Astrocyte of the spinal cord (primary cell): ENCODE results near the gene RASIP1.
"Not testable (repeated sequence)": the region's sequence is repeated elsewhere in the genome, so short reads cannot be mapped to it uniquely, and the experiment has no call there.

Experiments used
- DNase-seq: peaks from one replicate; pipeline ENCODE4 v3.0.0; 2011; ENCODE audit warnings: low read depth, low spot score
- H3K4me3 ChIP-seq: 2 replicates; pipeline ENCODE4 v1.5.1; 2011; ENCODE audit warnings: low read depth, mild to moderate bottlenecking, low read length, moderate library complexity
- in situ Hi-C: cut with HindIII; loops from 2 replicates; pipeline ENCODE4 v1.10.0; 2017; ENCODE audit warnings: low sequenced_read_pairs
- TF ChIP-seq, protein P1 (sequence below): IDR thresholded peaks from 2 replicates; pipeline ENCODE4 v1.5.1; 2012; ENCODE audit warnings: low read depth, mild to moderate bottlenecking, low read length, inconsistent platforms

The RASIP1 gene

DNA sequence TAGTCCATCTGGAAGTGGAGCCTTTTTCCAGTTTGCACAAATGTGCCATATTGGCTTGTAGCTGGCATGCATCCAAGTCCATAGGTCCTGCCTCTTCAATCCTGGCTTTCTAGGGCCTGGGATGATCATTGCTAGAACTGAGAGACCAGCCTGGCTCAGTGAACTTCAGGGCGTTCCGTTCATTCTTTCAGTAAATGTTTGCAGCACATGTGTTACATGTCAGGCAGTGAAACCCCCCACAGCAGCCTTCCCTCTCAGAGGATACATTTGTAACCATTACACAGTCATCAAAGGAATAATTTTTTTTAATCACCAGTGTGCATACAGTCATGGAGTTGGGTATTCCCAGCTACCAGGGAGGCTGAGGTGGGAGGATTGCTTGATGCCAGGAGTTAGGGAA is 35.0 kb downstream of the RASIP1 start:
- in situ Hi-C loops = no loop called here
- TF ChIP-seq, protein P1, sequence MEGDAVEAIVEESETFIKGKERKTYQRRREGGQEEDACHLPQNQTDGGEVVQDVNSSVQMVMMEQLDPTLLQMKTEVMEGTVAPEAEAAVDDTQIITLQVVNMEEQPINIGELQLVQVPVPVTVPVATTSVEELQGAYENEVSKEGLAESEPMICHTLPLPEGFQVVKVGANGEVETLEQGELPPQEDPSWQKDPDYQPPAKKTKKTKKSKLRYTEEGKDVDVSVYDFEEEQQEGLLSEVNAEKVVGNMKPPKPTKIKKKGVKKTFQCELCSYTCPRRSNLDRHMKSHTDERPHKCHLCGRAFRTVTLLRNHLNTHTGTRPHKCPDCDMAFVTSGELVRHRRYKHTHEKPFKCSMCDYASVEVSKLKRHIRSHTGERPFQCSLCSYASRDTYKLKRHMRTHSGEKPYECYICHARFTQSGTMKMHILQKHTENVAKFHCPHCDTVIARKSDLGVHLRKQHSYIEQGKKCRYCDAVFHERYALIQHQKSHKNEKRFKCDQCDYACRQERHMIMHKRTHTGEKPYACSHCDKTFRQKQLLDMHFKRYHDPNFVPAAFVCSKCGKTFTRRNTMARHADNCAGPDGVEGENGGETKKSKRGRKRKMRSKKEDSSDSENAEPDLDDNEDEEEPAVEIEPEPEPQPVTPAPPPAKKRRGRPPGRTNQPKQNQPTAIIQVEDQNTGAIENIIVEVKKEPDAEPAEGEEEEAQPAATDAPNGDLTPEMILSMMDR = no peak
- DNase-seq = no peak

DNA sequence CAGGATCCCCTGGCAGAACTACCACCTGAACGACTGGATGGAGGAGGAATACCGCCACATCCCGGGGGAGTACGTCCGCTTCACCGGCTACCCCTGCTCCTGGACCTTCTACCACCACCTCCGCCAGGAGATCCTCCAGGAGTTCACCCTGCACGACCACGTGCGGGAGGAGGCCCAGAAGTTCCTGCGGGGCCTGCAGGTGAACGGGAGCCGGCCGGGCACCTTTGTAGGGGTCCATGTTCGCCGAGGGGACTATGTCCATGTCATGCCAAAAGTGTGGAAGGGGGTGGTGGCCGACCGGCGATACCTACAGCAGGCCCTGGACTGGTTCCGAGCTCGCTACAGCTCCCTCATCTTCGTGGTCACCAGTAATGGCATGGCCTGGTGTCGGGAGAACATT is 37.1 kb downstream of the RASIP1 start:
- DNase-seq = no peak
- TF ChIP-seq, protein P1 = no peak
- in situ Hi-C loops = no loop called here
- H3K4me3 ChIP-seq = no peak overlapping the region

More for the DNA sequence above, 35.0 kb downstream of the RASIP1 start:
- no peak overlapping the region for H3K4me3 ChIP-seq

DNA sequence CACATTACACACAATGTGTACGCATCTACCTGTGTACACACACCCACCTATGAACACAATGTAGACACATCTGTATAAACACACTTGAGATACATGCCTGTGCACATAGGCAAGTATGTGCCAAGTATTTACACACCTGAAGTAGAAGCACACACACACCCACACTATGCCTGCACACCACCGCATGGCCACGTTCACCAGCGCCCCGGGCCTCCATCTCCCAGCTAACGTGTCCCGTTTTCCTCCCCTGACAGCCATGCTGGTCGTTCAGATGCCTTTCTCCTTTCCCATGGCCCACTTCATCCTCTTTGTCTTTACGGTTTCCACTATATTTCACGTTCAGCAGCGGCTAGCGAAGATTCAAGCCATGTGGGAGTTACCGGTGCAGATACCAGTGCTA is 37.7 kb downstream of the RASIP1 start:
- DNase-seq = no peak
- H3K4me3 ChIP-seq = no peak overlapping the region
- in situ Hi-C loops = no loop called here
- TF ChIP-seq, protein P1 = no peak

DNA sequence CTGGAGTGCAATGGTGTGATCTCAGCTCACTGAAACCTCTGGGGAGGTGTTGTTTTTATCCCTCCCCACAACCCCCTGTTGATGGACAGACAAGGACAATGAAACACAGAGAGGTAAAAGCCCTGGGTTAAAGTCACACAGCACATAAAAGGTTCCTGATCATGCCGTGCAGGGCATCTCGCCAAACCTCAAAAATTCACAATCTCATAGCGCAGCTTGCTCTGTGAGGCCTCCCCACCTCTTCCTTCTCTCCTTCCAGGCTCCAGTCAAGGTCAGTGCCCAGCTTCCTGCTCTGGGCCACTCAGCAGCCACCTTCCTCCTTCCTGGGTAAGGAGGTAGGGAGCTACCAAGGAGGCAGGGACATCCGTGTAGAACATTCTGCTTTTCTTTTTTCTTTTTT is 42.4 kb downstream of the RASIP1 start:
- TF ChIP-seq, protein P1 = no peak
- peak; percentile 60 for DNase-seq
- no peak overlapping the region for H3K4me3 ChIP-seq
- in situ Hi-C loops = no loop called here

DNA sequence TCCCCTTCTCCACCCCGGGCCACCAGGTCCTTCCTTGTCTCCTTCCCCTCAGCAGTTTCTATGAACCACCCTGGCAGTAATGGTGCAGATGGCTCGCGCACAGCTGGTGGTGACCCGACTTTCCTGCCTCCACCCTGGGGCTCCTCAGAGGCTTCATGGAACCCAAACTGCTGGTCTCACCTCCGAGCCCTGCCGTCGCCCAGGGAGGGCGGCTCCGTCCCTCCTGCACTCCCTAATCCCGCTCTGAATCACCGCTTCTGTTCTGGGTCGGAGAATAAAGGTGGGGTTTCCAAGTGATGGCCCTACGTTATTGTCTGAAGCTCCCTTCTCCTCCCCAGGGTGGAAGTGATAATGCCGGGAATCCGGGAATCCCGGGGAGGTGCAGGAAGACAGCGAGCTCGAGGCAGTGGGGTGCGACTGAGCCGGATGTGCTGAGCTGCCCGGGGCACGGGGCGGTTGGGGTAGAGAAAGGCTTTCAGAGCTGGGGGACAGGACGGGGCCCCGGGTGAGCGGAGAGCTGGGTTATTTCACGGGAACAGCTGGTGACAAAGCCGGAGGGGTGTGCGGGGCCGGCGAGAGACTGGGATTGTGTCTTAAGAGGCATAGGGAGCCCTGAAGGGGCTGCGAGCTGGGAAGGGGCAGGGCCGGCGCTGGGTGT is 43.9 kb downstream of the RASIP1 start:
- no peak for DNase-seq
- TF ChIP-seq, protein P1 = no peak
- no peak overlapping the region for H3K4me3 ChIP-seq
- in situ Hi-C loops = no loop called here

DNA sequence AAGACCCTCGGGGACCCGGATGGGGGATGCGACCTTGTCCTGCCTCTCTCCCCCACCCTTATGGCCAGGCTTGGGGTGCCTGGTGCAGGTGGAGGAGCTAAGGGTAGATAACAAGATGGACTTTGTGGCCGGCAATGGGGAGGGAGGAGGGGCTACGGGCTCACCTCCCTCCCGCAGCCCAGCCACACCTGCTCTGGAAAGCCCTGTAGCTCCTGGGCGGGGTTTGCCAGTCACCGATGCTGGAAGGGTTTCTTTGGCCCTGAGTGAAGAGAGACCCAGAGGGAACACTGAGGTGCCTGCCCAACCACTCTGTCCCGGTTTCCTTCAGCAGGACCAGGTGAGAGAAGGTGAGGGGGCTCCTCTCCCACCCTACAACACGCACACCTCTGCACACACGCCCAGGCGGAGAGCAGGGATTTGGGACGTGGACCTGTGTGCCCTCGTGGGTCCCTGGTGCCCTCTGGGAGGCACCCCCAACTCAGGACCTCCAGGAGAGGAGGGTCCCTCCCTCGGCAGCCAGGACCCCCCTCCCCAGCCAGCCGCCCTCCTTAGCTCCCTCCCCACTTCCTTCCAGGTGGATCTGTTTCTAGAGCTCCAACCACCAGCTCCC is 44.6 kb downstream of the RASIP1 start, which contains the start of gene FUT2:
Gene FUT2, plus strand, starts transcription at position 229 of the 610 bp plus-strand sequence. CDS start 6,986 bp downstream, outside the sequence.
- in situ Hi-C loops = no loop called here
- no peak for DNase-seq
- H3K4me3 ChIP-seq = no peak within 1 kb of the TSS
- TF ChIP-seq, protein P1 = no peak

DNA sequence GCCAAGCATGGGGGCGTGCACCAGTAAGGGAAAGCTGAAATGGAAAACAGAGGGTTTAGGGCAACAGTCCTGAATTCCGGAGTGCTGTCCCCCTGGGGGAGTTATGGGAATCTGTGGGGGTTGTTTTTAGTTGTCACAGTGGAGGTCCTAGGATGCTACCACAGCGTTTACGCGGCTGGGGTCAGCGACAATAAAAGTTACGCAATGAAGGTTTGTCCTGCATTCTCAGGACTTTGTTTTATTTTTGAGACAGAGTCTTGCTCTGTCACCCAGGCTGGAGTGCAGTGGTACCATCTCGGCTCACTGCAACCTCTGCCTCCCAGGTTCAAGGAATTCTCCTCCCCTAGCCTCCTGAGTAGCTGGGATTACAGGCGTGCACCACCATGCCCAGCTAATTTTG is 46.8 kb downstream of the RASIP1 start:
- H3K4me3 ChIP-seq, DNase-seq, in situ Hi-C loops: not testable (repeated sequence)
